ENCODE measurements around the gene LIPJ.

Gene LIPJ, protein sequence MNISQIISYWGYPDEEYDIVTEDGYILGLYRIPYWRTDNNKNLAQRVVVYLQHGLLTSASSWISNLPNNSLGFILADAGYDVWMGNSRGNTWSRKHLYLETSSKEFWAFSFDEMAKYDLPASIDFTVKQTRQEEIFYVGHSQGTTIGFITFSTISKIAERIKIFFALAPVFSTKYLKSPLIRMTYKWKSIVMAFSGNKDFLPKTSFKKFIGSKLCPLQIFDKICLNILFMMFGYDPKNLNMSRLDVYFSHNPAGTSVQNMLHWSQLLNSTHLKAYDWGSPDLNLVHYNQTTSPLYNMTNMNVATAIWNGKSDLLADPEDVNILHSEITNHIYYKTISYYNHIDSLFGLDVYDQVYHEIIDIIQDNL

DNA sequence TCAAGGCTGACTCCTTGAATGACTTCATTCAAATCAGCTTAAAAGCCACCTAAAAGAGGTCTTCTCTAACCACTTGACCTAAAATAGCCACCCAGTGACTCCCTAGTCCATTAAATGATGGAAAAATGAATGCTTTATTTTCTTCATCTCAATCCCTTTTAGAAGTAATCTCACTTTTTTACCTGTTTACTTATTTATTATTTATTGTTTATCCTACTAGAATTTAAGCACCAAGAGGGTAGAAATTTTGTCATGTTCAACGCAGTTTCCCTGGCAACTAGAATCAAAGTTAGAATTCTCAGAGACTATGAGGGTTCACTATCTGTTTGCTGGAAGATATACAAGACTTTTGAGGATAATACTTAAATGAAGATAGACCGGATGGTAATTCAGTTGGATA, at the start of gene LIPJ:
Gene LIPJ, plus strand, starts transcription at position 301 of the 400 bp plus-strand sequence. CDS start 3,926 bp downstream, outside the sequence.
- no peak for DNase-seq (ENCODE audit: extremely low read depth in 1 of 2, low read depth in 1 of 2)

DNA sequence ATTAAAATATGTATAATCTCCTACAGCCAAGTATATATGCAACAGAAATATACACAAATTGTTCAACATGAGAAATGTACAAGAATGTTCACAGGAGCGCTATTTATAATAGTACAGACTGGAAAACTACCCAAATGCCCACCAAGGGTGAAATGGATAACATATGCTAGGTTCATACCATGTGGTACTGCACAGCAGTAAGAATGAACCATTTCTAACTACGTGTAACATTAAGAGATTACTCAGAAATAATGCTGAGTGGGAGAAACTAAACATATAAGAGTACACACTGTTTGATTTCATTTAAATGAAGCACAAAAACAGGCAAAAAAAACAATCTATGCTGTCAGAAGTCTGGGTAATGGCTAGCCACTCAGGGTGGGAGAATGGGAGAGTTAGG, 49.2 kb upstream of the LIPJ start:
- DNase-seq (ENCODE audit: extremely low read depth in 1 of 2, low read depth in 1 of 2) = no peak

DNA sequence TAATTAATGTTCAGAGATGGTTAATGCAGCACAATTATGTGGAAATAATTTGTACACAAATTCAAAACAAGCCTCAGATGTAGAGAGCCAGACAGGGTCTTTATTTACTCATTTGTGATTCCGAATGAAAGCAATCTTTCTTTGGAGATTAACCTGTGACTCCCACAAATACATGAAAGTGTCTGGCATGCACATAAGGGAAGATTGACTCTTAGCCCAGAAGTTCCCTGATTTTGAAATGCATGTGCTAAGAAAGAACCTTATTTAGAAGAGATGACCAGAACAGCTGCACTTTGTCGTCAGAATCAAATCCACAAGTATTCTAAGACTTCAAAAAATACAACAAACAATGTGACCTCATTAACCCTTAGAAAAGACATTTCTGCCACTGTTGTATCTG, 48.5 kb upstream of the LIPJ start:
- DNase-seq (ENCODE audit: extremely low read depth in 1 of 2, low read depth in 1 of 2) = no peak

DNA sequence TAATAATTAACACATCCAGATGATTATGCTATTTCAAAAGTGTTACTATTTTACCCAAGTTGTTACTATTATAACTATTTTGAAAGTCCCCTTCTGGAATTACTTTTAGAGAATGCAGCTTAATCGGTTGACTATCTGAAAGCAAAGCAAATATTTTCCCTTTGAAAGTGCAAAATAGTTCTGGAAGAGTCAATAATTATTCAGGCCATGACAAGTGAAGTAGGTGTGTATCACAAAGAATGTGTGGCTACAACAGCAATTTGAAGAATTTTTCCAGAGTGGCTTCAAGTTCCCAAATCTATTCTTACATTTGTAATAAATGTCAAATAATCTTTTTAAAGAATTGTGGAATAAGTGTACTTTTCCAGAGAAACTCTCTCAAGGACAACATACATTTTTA, 46.2 kb upstream of the LIPJ start:
- DNase-seq (ENCODE audit: extremely low read depth in 1 of 2, low read depth in 1 of 2) = no peak

DNA sequence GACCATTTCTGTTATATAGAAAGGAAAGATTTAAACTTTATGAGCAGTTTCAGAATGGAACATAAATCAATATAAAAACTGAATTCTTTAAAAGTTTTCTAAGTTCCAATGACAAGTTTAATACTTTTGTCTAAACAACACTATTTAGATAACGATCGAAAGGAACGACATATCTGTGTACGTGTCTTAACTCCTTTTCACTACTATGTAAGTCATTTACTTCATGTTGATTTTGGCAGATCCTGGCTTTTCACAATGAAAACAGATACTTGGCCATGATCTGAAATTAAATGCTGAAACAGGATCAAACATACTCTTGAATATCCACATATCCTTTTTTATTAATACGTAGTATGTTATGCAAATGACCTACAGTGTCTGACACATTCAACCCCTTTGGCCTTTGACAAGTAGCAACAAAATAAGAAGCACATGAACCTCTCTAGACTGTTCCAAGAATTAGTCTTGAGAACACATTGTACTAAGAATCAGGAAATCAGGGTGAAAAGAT, 45.4 kb upstream of the LIPJ start:
- no peak for DNase-seq (ENCODE audit: extremely low read depth in 1 of 2, low read depth in 1 of 2)

DNA sequence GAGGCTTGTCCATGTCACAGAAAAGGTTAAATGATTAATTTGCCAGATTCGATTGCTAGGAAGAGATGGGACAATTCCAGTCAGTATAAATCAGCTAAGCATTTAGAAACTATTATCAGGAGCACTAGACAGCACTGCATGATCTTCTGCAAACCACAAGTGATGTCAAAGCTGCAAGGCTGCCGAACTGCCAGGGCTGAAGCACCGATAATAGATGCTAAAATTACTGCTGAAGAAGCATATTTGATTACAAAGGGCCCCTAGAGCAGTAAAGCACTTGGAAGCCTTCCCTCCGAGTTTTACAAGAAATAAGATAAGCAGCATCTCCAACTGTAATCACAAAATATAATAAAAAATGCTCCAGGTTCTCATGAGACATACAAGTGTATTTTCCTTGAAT, 44.0 kb upstream of the LIPJ start:
- no peak for DNase-seq (ENCODE audit: extremely low read depth in 1 of 2, low read depth in 1 of 2)

DNA sequence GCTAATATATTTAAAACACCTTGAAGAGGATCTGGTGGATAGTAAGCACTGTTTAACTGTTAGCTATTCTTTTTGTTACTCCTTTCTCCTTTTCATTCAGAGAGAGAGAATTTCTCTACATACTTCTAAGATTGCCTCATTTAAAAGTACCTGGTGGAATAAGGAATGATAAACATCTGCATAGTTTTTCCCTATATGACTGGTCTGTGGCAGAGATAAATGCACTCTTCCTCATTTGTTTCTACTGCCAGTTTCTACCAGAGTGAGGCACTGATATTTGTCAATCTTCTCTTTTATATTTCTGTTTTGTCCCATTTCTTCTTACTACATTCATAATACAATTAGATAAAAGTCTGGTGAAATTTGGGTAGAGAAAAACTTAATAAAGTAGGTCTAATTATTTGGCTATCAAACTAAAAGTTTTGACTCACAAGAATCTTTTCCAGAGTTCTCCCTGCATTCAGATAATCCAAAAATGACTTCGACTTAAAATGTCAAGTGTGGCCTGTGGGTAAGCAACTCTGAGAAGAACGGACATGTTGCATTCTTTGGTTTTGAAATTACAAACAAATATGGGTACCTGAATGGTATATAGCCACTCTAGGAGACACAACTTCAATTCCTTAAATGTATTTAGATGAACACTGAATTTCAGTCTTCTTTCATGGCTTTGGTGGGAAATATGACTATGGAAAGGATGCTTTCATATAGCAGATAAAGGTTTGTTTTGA, 42.3 kb upstream of the LIPJ start:
- no peak for DNase-seq (ENCODE audit: extremely low read depth in 1 of 2, low read depth in 1 of 2)

DNA sequence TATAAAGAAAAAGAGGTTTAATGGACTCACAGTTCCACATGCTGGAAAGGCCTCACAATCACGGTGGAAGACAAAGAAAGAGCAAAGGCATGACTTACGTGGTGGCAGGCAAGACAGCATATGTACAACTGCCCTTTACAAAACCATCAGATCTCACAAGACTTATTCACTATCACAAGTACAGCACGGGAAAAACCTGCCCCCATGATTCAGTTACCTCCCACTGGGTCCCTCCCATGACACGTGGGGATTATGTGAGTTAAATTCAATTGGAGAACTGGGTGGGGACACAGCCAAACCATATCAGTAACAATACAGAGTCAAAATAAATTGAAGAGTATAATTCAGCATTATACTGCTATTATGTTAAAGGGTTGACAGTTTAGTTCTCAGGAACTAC, 41.2 kb upstream of the LIPJ start:
- DNase-seq (ENCODE audit: extremely low read depth in 1 of 2, low read depth in 1 of 2) = no peak

DNA sequence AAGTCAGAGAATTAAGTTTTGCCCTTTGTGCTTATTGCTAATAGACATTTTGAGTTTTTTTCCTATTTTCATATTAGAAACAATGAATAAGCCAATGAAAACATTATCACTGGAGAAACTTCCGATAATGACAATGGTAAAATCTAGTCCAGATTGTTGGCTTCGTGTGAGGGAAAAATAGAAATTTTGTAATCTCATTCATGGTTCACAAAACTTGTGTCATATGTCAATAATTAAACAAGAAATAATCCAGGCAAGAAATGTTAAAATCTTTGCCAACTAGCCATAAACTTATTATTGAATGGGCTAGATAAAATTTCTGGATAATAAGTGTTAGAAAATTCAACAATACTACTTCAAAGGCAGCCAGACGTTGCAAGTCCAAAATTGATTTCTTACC, 40.1 kb upstream of the LIPJ start:
- no peak for DNase-seq (ENCODE audit: extremely low read depth in 1 of 2, low read depth in 1 of 2)

DNA sequence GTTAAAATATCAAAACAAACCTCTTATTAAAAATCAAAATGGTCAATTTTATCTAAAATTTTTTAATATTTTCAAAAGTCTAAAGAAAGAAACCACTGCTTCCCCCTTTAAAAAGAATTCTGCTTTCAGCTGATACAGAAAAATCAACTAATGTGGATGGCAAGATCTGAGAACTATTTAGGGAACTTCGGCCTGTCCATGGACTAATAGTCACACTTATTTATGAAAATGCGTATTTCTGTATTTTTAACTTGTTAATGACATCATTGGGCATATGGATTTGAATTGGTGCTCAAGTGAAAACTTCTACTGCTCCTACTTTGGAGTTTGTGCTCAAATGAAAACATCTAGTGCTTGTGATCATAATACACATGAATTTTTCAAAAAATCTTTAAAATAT, 35.3 kb upstream of the LIPJ start:
- DNase-seq (ENCODE audit: extremely low read depth in 1 of 2, low read depth in 1 of 2) = no peak

DNA sequence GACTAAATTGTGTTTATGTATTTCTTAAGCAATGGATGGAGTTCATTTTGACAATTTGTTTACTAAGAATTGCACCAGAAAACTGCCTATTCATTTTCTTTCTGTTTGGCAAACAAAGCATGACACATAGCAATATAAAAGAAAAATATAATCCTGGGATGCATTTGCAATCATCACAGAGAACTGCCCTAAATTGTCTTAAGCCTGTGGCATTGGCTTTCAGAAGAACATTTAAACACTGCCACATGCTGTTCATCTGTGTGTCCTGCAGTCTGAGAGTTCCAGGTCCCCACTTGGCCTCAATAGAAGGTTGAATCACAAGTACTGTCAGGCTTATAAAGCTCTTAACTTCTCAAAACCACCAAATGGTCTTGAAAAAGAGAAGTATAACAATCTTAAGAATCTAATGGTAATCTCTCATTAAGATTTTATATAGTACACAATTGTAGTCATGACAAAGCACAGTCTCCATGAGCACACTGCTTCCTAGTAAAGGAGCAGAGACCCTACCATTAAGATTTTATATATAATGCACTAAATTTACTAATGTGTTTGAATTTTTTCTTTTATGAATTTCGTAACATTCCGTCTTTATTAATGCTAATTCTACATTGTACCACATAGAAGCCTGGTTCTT, 33.3 kb upstream of the LIPJ start:
- peak in 1 of 2 donors; percentile 1 for DNase-seq (ENCODE audit: extremely low read depth in 1 of 2, low read depth in 1 of 2)

DNA sequence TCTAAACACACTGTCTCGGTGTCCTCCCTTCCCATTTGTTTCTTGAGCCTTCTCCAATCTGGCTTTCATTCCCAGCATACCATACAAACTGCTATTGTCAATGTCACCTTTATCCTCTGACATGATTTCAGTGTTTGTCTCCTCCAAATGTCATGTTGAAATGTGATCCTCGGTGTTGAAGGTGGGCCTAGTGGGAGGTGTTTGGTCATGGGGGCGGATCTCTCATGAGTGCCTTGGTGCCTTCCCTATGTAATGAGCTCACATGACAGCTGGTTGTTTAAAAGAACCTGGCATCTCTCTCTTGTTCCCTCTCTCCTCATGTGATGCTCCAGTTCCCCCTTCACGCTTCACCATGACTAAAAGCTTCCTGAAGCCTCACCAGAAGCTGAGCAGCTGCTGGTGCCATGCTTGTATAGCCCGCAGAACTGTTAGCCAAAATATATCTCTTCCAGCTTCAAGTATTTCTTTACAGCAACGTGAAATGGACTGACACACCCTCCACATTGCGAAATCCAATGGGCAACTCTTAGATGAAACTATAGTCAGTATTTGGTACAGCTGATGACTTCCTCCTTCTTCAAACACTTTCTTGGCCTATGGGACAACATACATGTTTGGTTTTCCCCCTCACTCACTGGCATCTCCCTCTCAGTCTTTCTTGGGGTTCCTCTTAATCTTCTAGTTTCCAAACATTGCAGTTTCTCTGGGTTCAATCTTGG, 31.2 kb upstream of the LIPJ start:
- DNase-seq (ENCODE audit: extremely low read depth in 1 of 2, low read depth in 1 of 2) = no peak

DNA sequence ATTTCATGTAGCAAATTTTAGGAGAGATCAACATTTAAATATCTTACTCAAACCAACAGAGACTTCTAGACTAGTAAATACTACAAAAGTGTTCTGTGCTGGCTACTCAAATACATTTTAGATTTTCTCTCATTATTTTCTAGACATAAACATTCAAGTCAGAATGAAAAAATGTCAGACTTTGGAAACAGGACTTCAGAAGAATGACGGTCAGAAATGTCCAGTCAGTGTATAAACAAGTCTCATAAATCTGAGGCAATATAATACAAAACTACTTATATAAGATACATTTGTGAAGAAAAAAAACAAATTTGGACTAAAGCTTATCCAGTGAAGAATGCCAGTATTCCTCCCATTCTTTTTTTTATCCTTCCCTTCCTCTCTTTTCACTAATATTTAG, 29.3 kb upstream of the LIPJ start:
- DNase-seq (ENCODE audit: extremely low read depth in 1 of 2, low read depth in 1 of 2) = no peak

DNA sequence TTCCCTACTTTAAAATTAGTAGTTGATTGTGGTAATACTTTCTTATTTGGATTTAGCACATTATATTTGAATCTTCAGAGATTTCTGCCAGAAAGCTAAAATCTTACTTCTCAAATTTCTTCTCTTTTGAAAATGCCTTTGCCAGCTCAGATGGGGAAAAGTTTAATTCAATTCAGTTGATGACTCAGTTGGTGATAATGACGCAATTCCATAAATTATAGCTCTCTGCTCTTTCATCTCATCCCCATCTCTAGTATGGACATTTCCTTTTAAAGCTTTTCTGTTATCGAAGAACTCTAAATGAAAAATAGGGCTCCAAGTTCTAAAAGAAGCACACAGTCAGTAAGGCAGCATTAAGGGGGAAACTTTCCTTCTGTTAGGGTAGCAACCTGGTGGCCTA, 28.9 kb upstream of the LIPJ start:
- no peak for DNase-seq (ENCODE audit: extremely low read depth in 1 of 2, low read depth in 1 of 2)

DNA sequence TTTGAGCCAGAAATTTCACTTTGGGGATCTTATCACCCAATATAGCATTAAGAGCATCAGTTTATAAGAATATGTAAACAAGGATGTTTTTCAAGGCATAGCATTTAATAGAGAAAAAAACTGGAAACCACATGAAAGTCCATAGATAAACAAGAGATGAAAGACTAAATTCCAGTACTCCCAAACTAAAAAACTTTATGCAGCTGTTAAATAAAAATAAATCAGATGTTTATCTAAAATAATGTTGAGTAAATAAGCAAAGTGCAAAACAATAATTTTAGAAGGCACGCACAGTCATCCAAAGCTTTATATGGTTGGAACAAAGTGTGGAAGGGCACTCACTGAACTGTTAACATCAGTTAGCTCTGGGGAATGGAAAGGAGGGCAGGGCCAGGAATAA, 24.4 kb upstream of the LIPJ start:
- no peak for DNase-seq (ENCODE audit: extremely low read depth in 1 of 2, low read depth in 1 of 2)

DNA sequence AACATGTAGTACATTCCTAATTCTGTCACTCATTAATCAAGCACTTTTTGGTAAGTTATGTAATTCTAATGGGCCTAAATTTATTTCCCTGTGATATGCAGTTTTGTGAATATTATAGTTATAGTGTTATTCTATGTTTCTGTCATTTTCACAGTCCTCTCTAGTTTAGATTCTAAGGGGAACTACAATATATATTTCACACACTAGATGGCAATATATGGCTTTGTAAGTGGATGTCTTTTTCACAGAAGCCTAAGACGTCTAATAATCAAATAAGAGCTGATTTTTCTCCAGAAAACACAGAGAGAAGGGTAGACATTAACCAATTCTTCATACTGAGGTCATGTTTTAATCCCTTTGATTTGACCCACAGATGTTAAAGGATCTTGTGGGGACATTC, 21.5 kb upstream of the LIPJ start:
- no peak for DNase-seq (ENCODE audit: extremely low read depth in 1 of 2, low read depth in 1 of 2)

DNA sequence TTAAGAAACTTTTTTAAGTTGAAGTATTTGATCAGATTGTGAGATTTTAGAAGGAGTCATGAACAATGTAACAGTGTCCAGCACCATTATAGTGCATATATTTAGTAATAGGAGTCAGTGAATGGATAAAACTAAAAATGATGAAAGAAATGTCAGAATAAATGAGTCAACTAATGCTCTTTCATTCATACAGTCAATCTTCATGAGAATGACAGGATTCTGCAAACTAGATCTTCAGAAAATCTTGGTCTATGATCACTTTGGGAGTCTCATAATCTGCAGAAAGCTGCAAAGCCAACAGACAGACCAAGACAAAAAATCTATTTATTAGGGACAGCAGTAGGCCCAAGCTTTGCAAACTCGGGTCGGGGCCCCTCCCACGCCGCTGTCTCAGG, 4.2 kb upstream of the LIPJ start:
- no peak for DNase-seq (ENCODE audit: extremely low read depth in 1 of 2, low read depth in 1 of 2)

DNA sequence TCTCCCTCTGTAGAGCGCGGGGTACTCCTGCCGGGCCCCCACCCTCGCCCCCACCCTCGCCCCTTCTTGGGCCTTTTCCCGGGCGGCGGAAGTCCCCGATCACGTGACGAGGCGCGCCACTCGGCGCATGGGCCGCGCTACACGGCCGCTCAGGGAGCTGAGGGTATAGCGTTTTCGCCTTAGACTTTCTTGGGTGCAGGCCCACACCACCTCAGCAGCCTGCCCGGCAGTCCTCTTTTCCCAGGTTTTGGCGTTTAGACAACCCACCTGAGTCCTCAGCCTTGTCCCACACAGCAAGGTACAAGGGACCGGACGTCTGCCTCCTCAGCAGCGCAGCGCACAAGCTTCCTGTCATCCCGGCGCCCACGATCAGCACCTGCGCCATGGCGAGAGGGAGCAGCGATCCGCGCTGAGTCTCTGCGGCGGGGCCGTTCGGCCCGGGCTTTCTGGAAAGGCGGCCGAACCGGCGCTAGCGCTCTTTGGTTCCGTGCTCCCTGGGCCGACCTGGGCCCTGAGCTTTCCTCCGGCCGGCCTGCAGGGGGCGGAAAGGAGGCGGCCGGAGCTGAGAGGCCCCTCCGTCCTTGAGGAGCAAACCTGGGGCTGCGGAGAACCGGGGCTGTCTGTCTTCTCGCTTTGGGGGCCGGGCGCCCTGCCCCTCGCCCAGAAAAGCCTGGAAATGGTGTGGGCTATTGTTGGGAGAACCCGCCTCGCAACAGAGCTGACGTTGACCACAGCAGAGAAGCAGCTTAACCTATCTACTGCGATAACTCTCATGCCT, 3.6 kb upstream of the LIPJ start, which contains the start of gene RNLS:
Gene RNLS, minus strand, starts transcription at position 513 of the 778 bp plus-strand sequence.
- DNase-seq (ENCODE audit: extremely low read depth in 1 of 2, low read depth in 1 of 2) = peak; percentile 32 to 41

DNA sequence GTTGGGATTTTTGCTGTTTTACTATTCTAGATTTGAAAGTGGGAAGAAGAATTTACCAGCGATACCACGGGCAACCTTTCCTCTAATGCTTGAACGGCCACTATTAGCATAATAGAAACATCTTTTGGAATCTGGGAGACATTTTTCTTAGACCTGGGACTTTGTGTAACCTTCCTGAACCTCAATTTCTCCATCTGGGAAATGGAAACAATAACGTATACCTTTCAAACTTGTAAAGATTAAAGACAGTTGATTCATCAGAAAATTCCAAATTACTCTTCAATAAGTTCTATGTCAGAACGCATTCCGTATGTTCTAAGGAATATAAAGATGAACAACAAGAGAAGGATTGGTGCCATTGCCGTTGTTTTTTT, 3.0 kb upstream of the LIPJ start:
- DNase-seq (ENCODE audit: extremely low read depth in 1 of 2, low read depth in 1 of 2) = no peak

DNA sequence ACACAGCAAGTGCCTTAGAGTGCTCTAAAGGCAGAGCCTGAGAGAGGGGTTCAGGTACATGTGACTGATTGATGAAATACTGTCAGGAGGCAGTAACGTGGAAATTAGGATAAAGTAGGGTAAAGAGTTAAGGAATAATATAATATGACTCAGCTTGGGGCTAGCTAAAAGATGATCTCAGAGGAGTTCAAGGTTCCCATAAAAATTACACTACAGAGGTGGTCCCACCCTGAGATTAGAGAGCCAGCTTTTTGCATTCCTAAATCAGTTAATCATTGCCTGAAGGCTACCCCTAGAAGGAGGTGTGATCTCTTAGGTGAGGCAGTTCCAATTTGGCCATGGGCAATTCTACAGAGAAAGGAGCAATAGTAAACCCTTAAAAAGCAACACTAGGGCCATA, 5.8 kb downstream of the LIPJ start:
- no peak for DNase-seq (ENCODE audit: extremely low read depth in 1 of 2, low read depth in 1 of 2)

Data from stimulated activated CD8-positive, alpha-beta memory T cell treated with anti-CD3 and anti-CD28 coated beads, Interleukin-7, amount 100 ng/mL, for 48 hours (primary cell).